Lower lobe of right lung (tissue), 2 donors: ENCODE measurements around the gene RMND5B. TPM values are rescaled to one million over a fixed set of nuclear protein-coding genes. Genes with fewer than 3 reads are reported as not detected.
"Not testable (repeated sequence)": the region's sequence is repeated elsewhere in the genome, so short reads cannot be mapped to it uniquely, and the experiment has no call there.

Source experiments
- ATAC-seq, 2 donors: fragments of 200-7000 bp; cut with Tn5 transposase; one replicate each; pipeline ENCODE4 v1.9.1; 2020 to 2022; ENCODE audit warnings: mild to moderate bottlenecking in 2 of 2, moderate library complexity in 2 of 2
- DNase-seq: peaks from one replicate; pipeline ENCODE4 v3.0.0-alpha.2; 2020
- H3K27ac ChIP-seq: fragments of 200-600 bp; one replicate; pipeline ENCODE4 v1.8.0; 2022
- H3K27me3 ChIP-seq: fragments of 200-600 bp; one replicate; pipeline ENCODE4 v1.8.0; 2022; ENCODE audit warnings: low read depth
- H3K36me3 ChIP-seq: fragments of 200-600 bp; one replicate; pipeline ENCODE4 v1.8.0; 2022; ENCODE audit warnings: mild to moderate bottlenecking
- H3K4me1 ChIP-seq: fragments of 200-600 bp; one replicate; pipeline ENCODE4 v1.8.0; 2022
- H3K4me3 ChIP-seq: fragments of 200-600 bp; one replicate; pipeline ENCODE4 v1.8.0; 2022; ENCODE audit warnings: mild to moderate bottlenecking
- H3K9me3 ChIP-seq: fragments of 200-600 bp; one replicate; pipeline ENCODE4 v1.8.0; 2022
- CTCF ChIP-seq: fragments of 200-600 bp; IDR thresholded peaks from one replicate; pipeline ENCODE4 v1.8.0; 2022; ENCODE audit warnings: antibody characterized with exemption, mild to moderate bottlenecking
- intact Hi-C: fragments of 100-400 bp; cut with DNase I; formaldehyde crosslinking; loops from one replicate; pipeline ENCODE4 v1.11.0; 2022
- long read RNA-seq: library from polyadenylated mRNA; unstranded; transcript quantifications from one replicate; pipeline ENCODE4 v2.0.0, GENCODE V29; 2021
- total RNA-seq: library from RNA; stranded (reverse); fragmentation: NEBNext Ultra II Directional; extraction: Animal tissue kit (Norgen Biotek cat#: 25700); gene quantifications from one replicate; pipeline ENCODE4 v1.2.1, GENCODE V29; 2021
- donor health status: DM: no; HTN: yes; CAD: no; lungs with severe emphysema.

The RMND5B gene
- total RNA-seq: 38.6 TPM
- long read RNA-seq, full-length matches to known transcripts: 53 of 129 reads
- long read RNA-seq, partial matches to known transcripts: 44 of 129 reads
- long read RNA-seq, other reads (novel, unspliced or antisense): 32 of 129 reads

- peak; percentile 97 to 98 for ATAC-seq
Observed at GRCh38 chr5:178130576-178131445, at the start of gene RMND5B. Gene RMND5B, plus strand, starts transcription at chr5:178131014. Its CDS starts 7,106 bp downstream, at chr5:178138120.

GRCh38 chr5:178081571-178082243 lies 49.1 kb upstream of the RMND5B start:
- intact Hi-C loops: no loop called here
- Histone ChIP-seq H3K4me3 (no peak overlapping the region), H3K4me1 (no peaks in the 10 kb centered on the region), H3K27ac (no peak overlapping the region), H3K36me3 (no peaks in the 10 kb centered on the region), H3K9me3 (no peaks in the 10 kb centered on the region), H3K27me3 (peaks cover 8% of the 10 kb centered on the region)
- TF ChIP-seq CTCF: no peak
- ATAC-seq (no peak), DNase-seq (no peak)

More at GRCh38 chr5:178130576-178131445, at the start of gene RMND5B:
- Histone ChIP-seq H3K27ac (peak within 1 kb of the TSS; percentile 94), H3K9me3 (no peaks in the 10 kb centered on the region), H3K4me1 (peaks cover 8% of the 10 kb centered on the region), H3K27me3 (no peaks in the 10 kb centered on the region), H3K4me3 (peak within 1 kb of the TSS; percentile 80), H3K36me3 (peaks cover 17% of the 10 kb centered on the region)
- TF ChIP-seq CTCF: no peak
- intact Hi-C loops: no loop called here
- DNase-seq: peak; percentile 91

GRCh38 chr5:178083922-178084321 lies 46.9 kb upstream of the RMND5B start:
- no peaks in the 10 kb centered on the region for H3K9me3 ChIP-seq
- no peak overlapping the region for H3K4me3 ChIP-seq

GRCh38 chr5:178085316-178085715 lies 45.5 kb upstream of the RMND5B start:
- no peak for ATAC-seq
- DNase-seq: no peak
- Histone ChIP-seq H3K27me3 (peaks cover 8% of the 10 kb centered on the region), H3K4me1 (no peaks in the 10 kb centered on the region), H3K4me3 (no peak overlapping the region), H3K36me3 (no peaks in the 10 kb centered on the region), H3K9me3 (no peaks in the 10 kb centered on the region), H3K27ac (no peak overlapping the region)
- TF ChIP-seq CTCF: no peak
- intact Hi-C loops: no loop called here

More at GRCh38 chr5:178083922-178084321, 46.9 kb upstream of the RMND5B start:
- TF ChIP-seq CTCF: no peak
- DNase-seq (no peak), ATAC-seq (no peak)
- intact Hi-C loops: no loop called here
- H3K27me3 ChIP-seq: peaks cover 8% of the 10 kb centered on the region
- H3K36me3 ChIP-seq: no peaks in the 10 kb centered on the region
- H3K27ac ChIP-seq: no peak overlapping the region
- H3K4me1 ChIP-seq: no peaks in the 10 kb centered on the region

GRCh38 chr5:178086266-178086665 lies 44.5 kb upstream of the RMND5B start:
- no peaks in the 10 kb centered on the region for H3K9me3 ChIP-seq
- ATAC-seq (no peak), DNase-seq (no peak)
- H3K27ac ChIP-seq: no peak overlapping the region
- no peaks in the 10 kb centered on the region for H3K4me1 ChIP-seq
- H3K4me3 ChIP-seq: no peak overlapping the region
- no peaks in the 10 kb centered on the region for H3K36me3 ChIP-seq
- intact Hi-C loops: no loop called here
- peaks cover 8% of the 10 kb centered on the region for H3K27me3 ChIP-seq
- TF ChIP-seq CTCF: no peak

- intact Hi-C loops, H3K27ac ChIP-seq, H3K4me3 ChIP-seq, H3K27me3 ChIP-seq, DNase-seq, H3K9me3 ChIP-seq, H3K4me1 ChIP-seq, H3K36me3 ChIP-seq, ATAC-seq: not testable (repeated sequence)
Observed at GRCh38 chr5:178087199-178087598, 43.6 kb upstream of the RMND5B start.
